ENCODE measurements around the gene RUFY2. TPM values are rescaled to one million over a fixed set of nuclear protein-coding genes. Genes with fewer than 3 reads are reported as not detected.

Gene RUFY2
- total RNA-seq, 1 experiment from 2014 or later = 25.9 TPM

DNA sequence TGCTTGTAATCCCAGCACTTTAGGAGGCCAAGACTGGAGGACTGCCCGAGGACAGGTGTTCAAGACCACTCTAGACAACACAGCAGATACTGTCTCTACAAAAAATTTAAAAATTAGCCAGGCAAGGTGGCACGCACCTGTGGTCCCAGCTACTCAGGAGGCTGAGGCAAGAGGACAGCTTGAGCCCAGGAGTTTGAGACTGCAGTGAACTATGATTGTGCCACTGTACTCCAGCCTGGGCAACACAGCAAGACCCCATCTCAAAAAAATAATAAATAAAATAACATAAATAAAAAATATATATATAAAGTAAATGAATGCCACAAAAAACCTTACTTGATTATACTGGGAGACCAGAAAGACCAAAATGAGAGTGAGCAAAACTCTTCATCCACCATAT, 53.5 kb downstream of the RUFY2 start:
- POLR2A ChIA-PET = interaction anchor here (1.1 kb wide), 1 partner anchor 16 kb away, joined by 4 read pairs; no protein-coding TSS in a partner anchor
- CTCF ChIA-PET = interaction anchor here (0.6 kb wide), 2 partner anchors 192 to 741 kb away, joined by 3 read pairs; no protein-coding TSS in a partner anchor
- Mint-ChIP-seq H3K27ac (ENCODE audit: low read depth, unreplicated experiment) (no peak overlapping the region), H3K36me3 (ENCODE audit: insufficient read depth, unreplicated experiment) (peaks cover 78% of the 10 kb centered on the region), H3K27me3 (ENCODE audit: insufficient read depth, unreplicated experiment) (no peaks in the 10 kb centered on the region), H3K9me3 (ENCODE audit: unreplicated experiment) (no peaks in the 10 kb centered on the region), H3K4me1 (ENCODE audit: insufficient read depth, unreplicated experiment) (no peaks in the 10 kb centered on the region), H3K4me3 (ENCODE audit: unreplicated experiment) (no peak overlapping the region)
- intact Hi-C loops (cut with micrococcal nuclease) = no loop called here
- no peak for DNase-seq (ENCODE audit: unreplicated experiment)
- no peak for TF ChIP-seq CTCF (IDR thresholded peaks at IDR 0.05; ENCODE audit: unreplicated experiment)
- no TSS peak for BruUV-seq (replicated peaks)

DNA sequence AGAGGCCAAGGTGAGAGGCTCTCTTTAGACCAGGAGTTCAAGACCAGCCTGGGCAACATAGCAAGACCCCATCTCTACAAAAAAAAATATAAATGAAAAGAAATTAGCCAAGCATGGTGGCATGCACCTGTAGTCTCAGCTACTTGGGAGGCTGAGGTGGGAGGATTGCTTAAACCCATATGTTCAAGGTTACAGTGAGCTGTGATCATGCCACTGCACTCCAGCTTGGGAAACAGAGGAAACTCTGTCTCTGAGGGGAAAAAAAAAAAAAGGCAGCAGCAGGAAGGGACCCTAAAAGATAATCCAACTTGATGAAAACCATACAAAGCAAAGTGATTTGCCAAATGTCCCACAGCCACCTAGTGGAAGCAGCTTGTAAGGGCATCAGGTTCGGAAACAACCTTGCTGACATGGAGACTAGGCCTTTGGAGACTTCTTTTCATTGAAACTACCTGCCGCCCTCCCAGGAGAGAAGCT, 58.8 kb downstream of the RUFY2 start:
- Mint-ChIP-seq H3K9me3 (ENCODE audit: unreplicated experiment) (no peaks in the 10 kb centered on the region), H3K4me1 (ENCODE audit: insufficient read depth, unreplicated experiment) (no peaks in the 10 kb centered on the region), H3K4me3 (ENCODE audit: unreplicated experiment) (no peak overlapping the region), H3K27me3 (ENCODE audit: insufficient read depth, unreplicated experiment) (no peaks in the 10 kb centered on the region), H3K27ac (ENCODE audit: low read depth, unreplicated experiment) (no peak overlapping the region), H3K36me3 (ENCODE audit: insufficient read depth, unreplicated experiment) (peaks cover 94% of the 10 kb centered on the region)
- ChIA-PET POLR2A (interaction anchor here (0.6 to 1.1 kb wide), 4 partner anchors 12 to 33 kb away, joined by 3 to 14 read pairs (median 5); partner anchors contain the start of genes HNRNPH3 and PBLD), CTCF (interaction anchor here (0.5 to 2.3 kb wide), 23 partner anchors 9 to 536 kb away, joined by 3 to 23 read pairs (median 4); partner anchors contain the start of gene PBLD)
- TF ChIP-seq CTCF (IDR thresholded peaks at IDR 0.05; ENCODE audit: unreplicated experiment) = peak; percentile 58
- DNase-seq (ENCODE audit: unreplicated experiment) = peak; percentile 60
- no TSS peak for BruUV-seq (replicated peaks)
- intact Hi-C loops (cut with micrococcal nuclease) = loop anchor here (1.0 kb wide), 1 partner anchor 136 kb away; no protein-coding TSS in a partner anchor

- no TSS peak for BruUV-seq (replicated peaks)
- Mint-ChIP-seq H3K9me3 (ENCODE audit: unreplicated experiment) (no peaks in the 10 kb centered on the region), H3K4me1 (ENCODE audit: insufficient read depth, unreplicated experiment) (no peaks in the 10 kb centered on the region), H3K4me3 (ENCODE audit: unreplicated experiment) (no peak overlapping the region), H3K36me3 (ENCODE audit: insufficient read depth, unreplicated experiment) (peaks cover 94% of the 10 kb centered on the region), H3K27ac (ENCODE audit: low read depth, unreplicated experiment) (no peak overlapping the region), H3K27me3 (ENCODE audit: insufficient read depth, unreplicated experiment) (no peaks in the 10 kb centered on the region)
- ChIA-PET CTCF (interaction anchor here (0.6 to 2.3 kb wide), 5 partner anchors 9 to 42 kb away, joined by 3 to 23 read pairs (median 8); no protein-coding TSS in a partner anchor), POLR2A (interaction anchor here (1.1 to 1.7 kb wide), 2 partner anchors 13 to 16 kb away, joined by 5 to 9 read pairs; partner anchors contain the start of gene PBLD)
- no peak for TF ChIP-seq CTCF (IDR thresholded peaks at IDR 0.05; ENCODE audit: unreplicated experiment)
- no peak for DNase-seq (ENCODE audit: unreplicated experiment)
- intact Hi-C loops (cut with micrococcal nuclease) = no loop called here
Measured at GRCh38 chr10:68346774-68347173, 60.3 kb downstream of the RUFY2 start.

DNA sequence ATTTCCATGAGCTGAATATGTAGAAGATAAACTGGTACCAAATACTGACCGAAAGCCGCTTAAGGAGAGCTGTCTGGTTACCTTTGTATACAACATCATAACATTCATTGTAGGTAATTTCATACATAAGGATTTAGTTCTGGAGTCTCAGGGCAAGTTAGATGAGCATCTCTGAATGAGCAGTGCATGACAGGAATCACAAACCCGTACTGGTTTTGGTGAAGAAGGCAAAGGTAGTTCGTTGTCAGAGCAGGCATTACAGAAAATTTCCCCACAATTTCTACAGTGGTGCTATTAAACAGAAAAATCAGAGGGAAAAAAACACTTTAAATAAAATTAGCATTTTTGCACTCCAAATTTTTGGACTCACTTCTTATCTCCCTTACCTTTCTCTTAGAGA, 61.5 kb downstream of the RUFY2 start:
- H3K4me3 Mint-ChIP-seq (ENCODE audit: unreplicated experiment) = no peak overlapping the region
- no peak for TF ChIP-seq CTCF (IDR thresholded peaks at IDR 0.05; ENCODE audit: unreplicated experiment)
- no peak for DNase-seq (ENCODE audit: unreplicated experiment)
- peaks cover 96% of the 10 kb centered on the region for H3K36me3 Mint-ChIP-seq (ENCODE audit: insufficient read depth, unreplicated experiment)
- intact Hi-C loops (cut with micrococcal nuclease) = no loop called here
- no peaks in the 10 kb centered on the region for H3K27me3 Mint-ChIP-seq (ENCODE audit: insufficient read depth, unreplicated experiment)
- H3K27ac Mint-ChIP-seq (ENCODE audit: low read depth, unreplicated experiment) = no peak overlapping the region
- ChIA-PET CTCF (interaction anchor here (0.6 kb wide), 1 partner anchor 26 kb away, joined by 3 read pairs; no protein-coding TSS in a partner anchor), POLR2A (interaction anchor here (0.8 to 3.8 kb wide), 2 partner anchors 13 to 17 kb away, joined by 3 to 19 read pairs; partner anchors contain the start of genes HNRNPH3 and PBLD)
- H3K4me1 Mint-ChIP-seq (ENCODE audit: insufficient read depth, unreplicated experiment) = no peaks in the 10 kb centered on the region
- H3K9me3 Mint-ChIP-seq (ENCODE audit: unreplicated experiment) = no peaks in the 10 kb centered on the region
- BruUV-seq (replicated peaks) = no TSS peak
